ENCODE results near the gene RNU1-2. TPM values are rescaled to one million over a fixed set of nuclear protein-coding genes. Genes with fewer than 3 reads are reported as not detected.

The RNU1-2 gene
- total RNA-seq, 4 donors from 2014 or later = under 0.01 TPM

DNA sequence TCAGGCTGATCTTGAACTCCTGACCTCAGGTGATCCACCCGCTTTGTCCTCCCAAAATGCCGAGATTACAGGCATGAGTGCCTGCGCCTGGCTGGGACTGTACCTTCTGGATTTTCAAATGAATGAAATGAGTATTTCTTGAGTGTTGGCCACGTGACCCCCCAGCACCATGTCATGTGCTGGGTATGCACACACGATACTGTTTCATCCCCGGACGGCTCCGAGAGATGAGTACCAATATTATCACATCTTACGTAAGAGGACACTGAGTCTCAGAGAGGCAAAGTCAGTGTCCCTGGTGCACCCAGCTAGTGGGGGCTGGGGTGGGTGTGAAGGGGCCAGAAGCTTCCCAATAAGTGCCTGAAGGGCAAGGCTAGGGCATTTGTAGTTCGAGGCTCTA lies 25.2 kb downstream of the RNU1-2 start:
- 92% methylated on average over 10 of the region's 10 CpGs for WGBS
- Histone ChIP-seq H3K4me1 (peaks cover 31% of the 10 kb centered on the region), H3K36me3 (no peaks in the 10 kb centered on the region), H3K27ac (no peak overlapping the region), H3K27me3 (no peaks in the 10 kb centered on the region), H3K4me3 (no peak overlapping the region), H3K9me3 (no peaks in the 10 kb centered on the region)
- no peak for DNase-seq (ENCODE audit: low spot score in 2 of 2)
- TF ChIP-seq, protein P1, sequence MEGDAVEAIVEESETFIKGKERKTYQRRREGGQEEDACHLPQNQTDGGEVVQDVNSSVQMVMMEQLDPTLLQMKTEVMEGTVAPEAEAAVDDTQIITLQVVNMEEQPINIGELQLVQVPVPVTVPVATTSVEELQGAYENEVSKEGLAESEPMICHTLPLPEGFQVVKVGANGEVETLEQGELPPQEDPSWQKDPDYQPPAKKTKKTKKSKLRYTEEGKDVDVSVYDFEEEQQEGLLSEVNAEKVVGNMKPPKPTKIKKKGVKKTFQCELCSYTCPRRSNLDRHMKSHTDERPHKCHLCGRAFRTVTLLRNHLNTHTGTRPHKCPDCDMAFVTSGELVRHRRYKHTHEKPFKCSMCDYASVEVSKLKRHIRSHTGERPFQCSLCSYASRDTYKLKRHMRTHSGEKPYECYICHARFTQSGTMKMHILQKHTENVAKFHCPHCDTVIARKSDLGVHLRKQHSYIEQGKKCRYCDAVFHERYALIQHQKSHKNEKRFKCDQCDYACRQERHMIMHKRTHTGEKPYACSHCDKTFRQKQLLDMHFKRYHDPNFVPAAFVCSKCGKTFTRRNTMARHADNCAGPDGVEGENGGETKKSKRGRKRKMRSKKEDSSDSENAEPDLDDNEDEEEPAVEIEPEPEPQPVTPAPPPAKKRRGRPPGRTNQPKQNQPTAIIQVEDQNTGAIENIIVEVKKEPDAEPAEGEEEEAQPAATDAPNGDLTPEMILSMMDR (IDR thresholded peaks at IDR 0.05) = no peak
- TF ChIP-seq EP300 (IDR thresholded peaks at IDR 0.05) = no peak
- TF ChIP-seq POLR2AphosphoS5 (IDR thresholded peaks at IDR 0.05) = no peak
- no peak for TF ChIP-seq POLR2A (IDR thresholded peaks at IDR 0.05)

DNA sequence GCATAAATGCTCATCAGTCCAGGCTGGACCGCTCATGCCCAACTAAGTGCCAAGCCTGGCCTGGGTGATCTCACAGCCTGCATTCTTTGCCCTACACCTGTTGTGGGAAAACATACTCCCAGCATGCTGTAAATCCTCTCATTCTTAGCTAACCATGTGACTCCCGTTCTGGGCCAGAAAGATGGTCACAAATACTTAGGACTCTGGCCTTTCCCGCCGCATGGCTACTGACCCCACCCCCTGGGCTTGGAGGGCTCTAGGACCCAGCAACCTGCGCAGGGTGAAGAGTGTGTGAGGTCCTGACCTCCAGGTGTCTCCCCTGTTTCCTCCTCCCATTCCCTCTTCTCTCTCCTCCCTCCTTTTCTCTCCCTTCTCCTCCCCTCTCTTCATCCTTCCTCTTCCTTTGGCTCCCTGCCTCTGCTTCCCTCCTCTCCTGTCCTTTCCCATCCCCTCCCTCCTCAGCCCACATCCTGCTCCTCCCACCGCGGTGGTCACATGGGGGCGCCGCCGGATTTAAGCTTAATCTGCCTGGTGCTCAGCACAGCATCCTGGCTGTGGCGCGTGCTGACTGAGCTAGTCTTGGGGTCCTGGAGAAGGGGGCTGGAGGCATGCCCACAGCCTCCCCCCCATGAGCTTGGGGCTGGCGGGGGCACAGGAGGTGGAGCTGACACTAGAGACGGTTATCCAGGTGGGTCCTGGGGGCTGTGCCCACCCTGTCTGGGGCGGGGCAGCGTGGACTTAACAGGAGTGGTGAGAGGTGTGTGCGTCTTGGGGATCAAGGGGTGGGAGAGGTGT lies 25.8 kb downstream of the RNU1-2 start, which contains the start of gene CROCC:
Gene CROCC (plus strand): TSS at position 541 of the 795 bp plus-strand sequence. CDS start 88 bp downstream, at position 629.
- no peaks in the 10 kb centered on the region for H3K27me3 ChIP-seq
- TF ChIP-seq POLR2AphosphoS5 (IDR thresholded peaks at IDR 0.05) = no peak
- TF ChIP-seq POLR2A (IDR thresholded peaks at IDR 0.05) = no peak
- TF ChIP-seq EP300 (IDR thresholded peaks at IDR 0.05) = no peak
- TF ChIP-seq, protein P1 (IDR thresholded peaks at IDR 0.05) = no peak
- peaks cover 36% of the 10 kb centered on the region for H3K4me1 ChIP-seq
- no peaks in the 10 kb centered on the region for H3K9me3 ChIP-seq
- 45% methylated on average over 17 of the region's 17 CpGs for WGBS
- no peaks in the 10 kb centered on the region for H3K36me3 ChIP-seq
- no peak for DNase-seq (ENCODE audit: low spot score in 2 of 2)
- H3K27ac ChIP-seq = no peak within 1 kb of the TSS
- H3K4me3 ChIP-seq = no peak within 1 kb of the TSS

DNA sequence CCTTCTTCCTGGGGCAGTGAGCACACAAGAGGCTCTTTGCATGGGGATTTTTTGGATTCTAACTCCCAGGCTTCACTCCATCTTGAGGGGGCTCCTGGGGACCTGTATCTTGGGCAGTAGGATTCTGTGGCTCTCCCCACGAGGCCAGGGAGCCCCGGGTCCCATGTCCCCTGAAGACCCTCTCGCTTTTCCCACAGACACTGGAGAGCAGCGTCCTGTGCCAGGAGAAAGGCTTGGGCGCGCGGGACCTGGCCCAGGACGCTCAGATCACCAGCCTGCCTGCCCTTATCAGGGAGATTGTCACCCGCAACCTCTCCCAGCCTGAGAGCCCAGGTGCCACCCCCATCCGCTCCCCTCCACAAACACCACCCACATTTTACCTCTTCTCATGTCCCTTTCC lies 26.7 kb downstream of the RNU1-2 start:
- Histone ChIP-seq H3K4me3 (no peak overlapping the region), H3K4me1 (peaks cover 39% of the 10 kb centered on the region), H3K9me3 (no peaks in the 10 kb centered on the region), H3K36me3 (no peaks in the 10 kb centered on the region), H3K27me3 (no peaks in the 10 kb centered on the region), H3K27ac (no peak overlapping the region)
- TF ChIP-seq EP300 (IDR thresholded peaks at IDR 0.05) = no peak
- no peak for TF ChIP-seq POLR2AphosphoS5 (IDR thresholded peaks at IDR 0.05)
- TF ChIP-seq, protein P1 (IDR thresholded peaks at IDR 0.05) = no peak
- no peak for TF ChIP-seq POLR2A (IDR thresholded peaks at IDR 0.05)
- WGBS = 97% methylated on average over 10 of the region's 10 CpGs
- DNase-seq (ENCODE audit: low spot score in 2 of 2) = no peak

DNA sequence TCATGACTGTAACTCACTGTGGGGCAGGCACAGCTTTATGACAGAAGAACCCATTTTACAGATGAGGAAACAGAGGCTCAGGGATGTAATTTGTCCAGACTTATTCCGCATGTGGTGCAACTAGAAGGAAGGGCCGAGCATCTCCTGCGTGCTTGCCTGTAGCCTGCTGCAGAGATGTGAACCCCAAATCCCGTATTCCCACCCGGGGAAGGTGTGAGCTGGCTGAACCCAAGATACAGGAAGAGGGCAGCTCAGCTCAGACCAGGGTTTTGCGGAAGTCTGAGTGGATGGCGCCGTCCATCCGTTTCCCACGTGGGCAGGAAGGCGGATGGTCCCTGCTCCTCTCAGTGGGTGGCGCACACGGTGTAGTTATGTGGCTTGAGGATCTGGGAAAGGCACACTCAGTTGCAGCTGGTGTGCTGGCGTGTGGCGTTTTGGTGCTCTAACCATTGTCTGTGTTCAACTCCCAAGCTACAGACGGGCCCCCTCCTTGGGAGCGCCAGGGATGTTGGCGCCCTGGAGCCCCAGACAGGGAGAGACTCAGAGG lies 27.2 kb downstream of the RNU1-2 start:
- Histone ChIP-seq H3K27me3 (no peaks in the 10 kb centered on the region), H3K4me1 (peaks cover 39% of the 10 kb centered on the region), H3K27ac (no peak overlapping the region), H3K9me3 (no peaks in the 10 kb centered on the region), H3K36me3 (no peaks in the 10 kb centered on the region), H3K4me3 (no peak overlapping the region)
- no peak for DNase-seq (ENCODE audit: low spot score in 2 of 2)
- WGBS = 88% methylated on average over 18 of the region's 18 CpGs
- TF ChIP-seq, protein P1 (IDR thresholded peaks at IDR 0.05) = no peak
- TF ChIP-seq EP300 (IDR thresholded peaks at IDR 0.05) (no peak), POLR2A (IDR thresholded peaks at IDR 0.05) (no peak), POLR2AphosphoS5 (IDR thresholded peaks at IDR 0.05) (no peak)

DNA sequence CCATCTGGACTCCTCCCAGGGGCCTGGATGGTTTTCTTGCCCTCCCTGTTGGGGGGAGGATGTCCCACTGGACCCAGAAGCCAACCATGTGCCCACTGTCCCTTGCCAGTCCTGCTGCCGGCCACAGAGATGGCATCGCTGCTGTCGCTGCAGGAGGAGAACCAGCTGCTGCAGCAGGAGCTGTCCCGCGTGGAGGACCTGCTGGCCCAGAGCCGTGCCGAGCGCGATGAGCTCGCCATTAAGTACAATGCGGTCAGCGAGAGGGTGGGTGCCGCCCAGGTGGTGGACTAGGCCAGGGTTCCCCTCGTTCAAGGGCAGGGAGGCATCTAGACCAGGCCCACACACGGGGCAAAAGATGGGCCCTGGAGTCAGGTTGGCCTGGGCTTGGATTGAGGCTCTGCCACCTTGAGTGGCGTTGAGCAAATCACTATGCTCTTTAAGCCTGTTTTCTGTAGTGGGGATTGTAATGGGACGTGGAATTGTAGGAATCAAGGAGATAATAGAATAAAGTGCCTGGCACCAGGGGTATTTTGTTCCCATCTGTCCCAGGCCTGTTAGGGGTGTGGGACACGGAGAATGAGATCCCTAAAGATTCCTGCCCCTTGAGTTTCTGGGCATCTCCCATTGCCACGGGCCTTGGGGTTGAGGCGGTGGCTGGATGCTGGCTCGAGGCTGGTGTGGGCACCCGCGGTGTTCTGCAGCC lies 28.6 kb downstream of the RNU1-2 start:
- TF ChIP-seq POLR2AphosphoS5 (IDR thresholded peaks at IDR 0.05) = no peak
- TF ChIP-seq POLR2A (IDR thresholded peaks at IDR 0.05) = no peak
- TF ChIP-seq EP300 (IDR thresholded peaks at IDR 0.05) = no peak
- TF ChIP-seq, protein P1 (IDR thresholded peaks at IDR 0.05) = no peak
- no peak overlapping the region for H3K4me3 ChIP-seq

More for the DNA sequence above, 28.6 kb downstream of the RNU1-2 start:
- H3K36me3 ChIP-seq = no peaks in the 10 kb centered on the region
- H3K4me1 ChIP-seq = peaks cover 40% of the 10 kb centered on the region
- H3K27me3 ChIP-seq = no peaks in the 10 kb centered on the region
- H3K27ac ChIP-seq = no peak overlapping the region
- 89% methylated on average over 23 of the region's 23 CpGs for WGBS
- no peaks in the 10 kb centered on the region for H3K9me3 ChIP-seq
- no peak for DNase-seq (ENCODE audit: low spot score in 2 of 2)

Measured in suprapubic skin (tissue), 4 donors.